Measurements from ENCODE around the gene CCDC8.

CCDC8 gene

GRCh38 chr19:46371371-46371901, 41.9 kb downstream of the CCDC8 start:
- peaks cover 23% of the 10 kb centered on the region for H3K36me3 ChIP-seq (ENCODE audit: control insufficient read depth, insufficient read depth, low read length)
- TF ChIP-seq CTCF (IDR thresholded peaks at IDR 0.05; ENCODE audit: insufficient read depth, low read length, poor library complexity, severe bottlenecking): no peak

GRCh38 chr19:46369817-46370216, 43.5 kb downstream of the CCDC8 start:
- peaks cover 19% of the 10 kb centered on the region for H3K36me3 ChIP-seq (ENCODE audit: control insufficient read depth, insufficient read depth, low read length)
- no peak for DNase-seq (ENCODE audit: extremely low read depth, insufficient read length)
- no peak for TF ChIP-seq CTCF (IDR thresholded peaks at IDR 0.05; ENCODE audit: insufficient read depth, low read length, poor library complexity, severe bottlenecking)
- H3K27me3 ChIP-seq (replicated peaks; ENCODE audit: control insufficient read depth, insufficient read depth, low read length): no peaks in the 10 kb centered on the region
- H3K4me3 ChIP-seq (replicated peaks; ENCODE audit: low read depth, low read length): no peak overlapping the region

More at GRCh38 chr19:46371371-46371901, 41.9 kb downstream of the CCDC8 start:
- DNase-seq (ENCODE audit: extremely low read depth, insufficient read length): no peak
- no peaks in the 10 kb centered on the region for H3K27me3 ChIP-seq (replicated peaks; ENCODE audit: control insufficient read depth, insufficient read depth, low read length)
- H3K4me3 ChIP-seq (replicated peaks; ENCODE audit: low read depth, low read length): no peak overlapping the region

GRCh38 chr19:46368116-46368515, 45.2 kb downstream of the CCDC8 start:
- no peaks in the 10 kb centered on the region for H3K27me3 ChIP-seq (replicated peaks; ENCODE audit: control insufficient read depth, insufficient read depth, low read length)
- no peak overlapping the region for H3K4me3 ChIP-seq (replicated peaks; ENCODE audit: low read depth, low read length)
- TF ChIP-seq CTCF (IDR thresholded peaks at IDR 0.05; ENCODE audit: insufficient read depth, low read length, poor library complexity, severe bottlenecking): no peak
- no peak for DNase-seq (ENCODE audit: extremely low read depth, insufficient read length)
- H3K36me3 ChIP-seq (ENCODE audit: control insufficient read depth, insufficient read depth, low read length): peaks cover 17% of the 10 kb centered on the region

GRCh38 chr19:46367426-46367825, 45.9 kb downstream of the CCDC8 start:
- Histone ChIP-seq H3K36me3 (ENCODE audit: control insufficient read depth, insufficient read depth, low read length) (peaks cover 17% of the 10 kb centered on the region), H3K4me3 (replicated peaks; ENCODE audit: low read depth, low read length) (no peak overlapping the region), H3K27me3 (replicated peaks; ENCODE audit: control insufficient read depth, insufficient read depth, low read length) (no peaks in the 10 kb centered on the region)
- TF ChIP-seq CTCF (IDR thresholded peaks at IDR 0.05; ENCODE audit: insufficient read depth, low read length, poor library complexity, severe bottlenecking): no peak
- DNase-seq (ENCODE audit: extremely low read depth, insufficient read length): no peak

GRCh38 chr19:46366620-46367292, 46.6 kb downstream of the CCDC8 start:
- Histone ChIP-seq H3K27me3 (replicated peaks; ENCODE audit: control insufficient read depth, insufficient read depth, low read length) (no peaks in the 10 kb centered on the region), H3K36me3 (ENCODE audit: control insufficient read depth, insufficient read depth, low read length) (peaks cover 17% of the 10 kb centered on the region), H3K4me3 (replicated peaks; ENCODE audit: low read depth, low read length) (no peak overlapping the region)
- DNase-seq (ENCODE audit: extremely low read depth, insufficient read length): no peak
- TF ChIP-seq CTCF (IDR thresholded peaks at IDR 0.05; ENCODE audit: insufficient read depth, low read length, poor library complexity, severe bottlenecking): no peak

Measured in GM06990 (cell line).